Glutamatergic neuron (in vitro differentiated cells): ENCODE data around the gene SYNE1. TPM values are rescaled to one million over a fixed set of nuclear protein-coding genes. Genes with fewer than 3 reads are reported as not detected.

Experiments
- DNase-seq: peaks from one replicate; pipeline ENCODE4 v3.0.0; 2022
- H3K27ac Mint-ChIP-seq: one replicate; pipeline ENCODE4 v1.8.0; 2020; ENCODE audit warnings: mild to moderate bottlenecking, mixed read lengths, inconsistent platforms; ENCODE audit not compliant: unreplicated experiment
- H3K27me3 Mint-ChIP-seq: one replicate; pipeline ENCODE4 v1.8.0; 2020; ENCODE audit warnings: mild to moderate bottlenecking, moderate library complexity, mixed read lengths, inconsistent platforms; ENCODE audit not compliant: unreplicated experiment
- H3K36me3 Mint-ChIP-seq: one replicate; pipeline ENCODE4 v1.8.0; 2020; ENCODE audit warnings: mild to moderate bottlenecking, mixed read lengths, inconsistent platforms; ENCODE audit not compliant: unreplicated experiment
- H3K4me1 Mint-ChIP-seq: one replicate; pipeline ENCODE4 v1.8.0; 2020; ENCODE audit warnings: mild to moderate bottlenecking, low read depth, mixed read lengths, inconsistent platforms; ENCODE audit not compliant: unreplicated experiment
- H3K4me3 Mint-ChIP-seq: one replicate; pipeline ENCODE4 v1.8.0; 2020; ENCODE audit warnings: mild to moderate bottlenecking, mixed read lengths, inconsistent platforms; ENCODE audit not compliant: unreplicated experiment
- H3K9me3 Mint-ChIP-seq: one replicate; pipeline ENCODE4 v1.8.0; 2020; ENCODE audit warnings: mild to moderate bottlenecking, moderate library complexity, mixed read lengths, inconsistent platforms; ENCODE audit not compliant: unreplicated experiment
- total RNA-seq: library from RNA; stranded (reverse); fragmentation: NEBNext Ultra II Directional; extraction: Animal tissue kit (Norgen Biotek cat#: 25700); gene quantifications from one replicate; pipeline ENCODE4 v1.2.1, GENCODE V29; 2021; ENCODE audit not compliant: unreplicated experiment
- TF ChIP-seq, protein P1 (sequence below): fragments of 200-600 bp; sonication (generic); IDR thresholded peaks from one replicate; pipeline ENCODE4 v1.5.0; 2021; ENCODE audit not compliant: partially characterized antibody, unreplicated experiment

SYNE1 gene
- total RNA-seq, 1 donor from 2014 or later = 23.4 TPM

DNA sequence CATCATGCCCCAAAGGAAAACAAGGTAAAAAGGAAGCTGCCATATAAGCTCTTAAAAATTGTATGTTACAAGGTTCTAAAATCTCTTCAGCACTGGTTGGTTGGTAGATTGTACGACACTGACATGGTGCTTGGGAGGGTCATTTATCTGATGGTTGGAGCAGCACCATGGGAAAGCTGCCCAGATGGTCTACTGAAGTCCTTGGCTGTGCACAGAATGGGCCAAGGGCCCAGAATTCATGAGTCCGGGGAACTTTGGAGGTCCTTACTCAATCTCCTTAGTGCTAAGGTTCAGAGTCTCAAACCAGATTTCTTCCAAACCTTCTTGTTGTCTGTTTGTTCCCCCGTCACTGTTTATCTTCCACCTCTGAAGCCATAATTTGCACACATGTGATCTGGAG lies 515.3 kb downstream of the SYNE1 start:
- H3K27me3 Mint-ChIP-seq = no peaks in the 10 kb centered on the region
- H3K4me3 Mint-ChIP-seq = no peak overlapping the region
- DNase-seq = no peak
- no peaks in the 10 kb centered on the region for H3K36me3 Mint-ChIP-seq
- H3K4me1 Mint-ChIP-seq = no peaks in the 10 kb centered on the region
- no peaks in the 10 kb centered on the region for H3K9me3 Mint-ChIP-seq
- no peak overlapping the region for H3K27ac Mint-ChIP-seq
- TF ChIP-seq, protein P1, sequence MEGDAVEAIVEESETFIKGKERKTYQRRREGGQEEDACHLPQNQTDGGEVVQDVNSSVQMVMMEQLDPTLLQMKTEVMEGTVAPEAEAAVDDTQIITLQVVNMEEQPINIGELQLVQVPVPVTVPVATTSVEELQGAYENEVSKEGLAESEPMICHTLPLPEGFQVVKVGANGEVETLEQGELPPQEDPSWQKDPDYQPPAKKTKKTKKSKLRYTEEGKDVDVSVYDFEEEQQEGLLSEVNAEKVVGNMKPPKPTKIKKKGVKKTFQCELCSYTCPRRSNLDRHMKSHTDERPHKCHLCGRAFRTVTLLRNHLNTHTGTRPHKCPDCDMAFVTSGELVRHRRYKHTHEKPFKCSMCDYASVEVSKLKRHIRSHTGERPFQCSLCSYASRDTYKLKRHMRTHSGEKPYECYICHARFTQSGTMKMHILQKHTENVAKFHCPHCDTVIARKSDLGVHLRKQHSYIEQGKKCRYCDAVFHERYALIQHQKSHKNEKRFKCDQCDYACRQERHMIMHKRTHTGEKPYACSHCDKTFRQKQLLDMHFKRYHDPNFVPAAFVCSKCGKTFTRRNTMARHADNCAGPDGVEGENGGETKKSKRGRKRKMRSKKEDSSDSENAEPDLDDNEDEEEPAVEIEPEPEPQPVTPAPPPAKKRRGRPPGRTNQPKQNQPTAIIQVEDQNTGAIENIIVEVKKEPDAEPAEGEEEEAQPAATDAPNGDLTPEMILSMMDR = no peak

DNA sequence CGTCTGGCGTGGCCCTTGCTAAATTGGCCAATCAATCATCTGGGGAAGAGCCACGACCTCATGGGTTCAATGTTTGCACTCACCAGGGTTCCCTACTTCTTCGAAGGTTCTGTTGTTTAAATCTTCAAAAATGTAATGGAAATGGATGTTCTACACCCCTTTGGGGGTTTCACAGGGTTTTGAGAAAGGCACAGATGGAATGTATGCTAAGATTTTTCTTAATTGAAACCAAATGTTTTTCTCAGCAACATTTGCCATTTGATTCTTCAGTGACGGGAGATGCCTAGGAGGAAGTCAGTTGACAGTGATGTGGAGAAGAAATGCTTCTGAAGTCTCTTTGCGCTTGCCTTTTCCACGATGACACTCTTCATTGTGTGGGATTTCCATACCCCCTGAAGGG lies 517.3 kb downstream of the SYNE1 start:
- no peak overlapping the region for H3K27ac Mint-ChIP-seq
- no peaks in the 10 kb centered on the region for H3K4me1 Mint-ChIP-seq
- DNase-seq = no peak
- H3K36me3 Mint-ChIP-seq = no peaks in the 10 kb centered on the region
- no peaks in the 10 kb centered on the region for H3K27me3 Mint-ChIP-seq
- H3K4me3 Mint-ChIP-seq = no peak overlapping the region
- TF ChIP-seq, protein P1 = no peak
- H3K9me3 Mint-ChIP-seq = no peaks in the 10 kb centered on the region

DNA sequence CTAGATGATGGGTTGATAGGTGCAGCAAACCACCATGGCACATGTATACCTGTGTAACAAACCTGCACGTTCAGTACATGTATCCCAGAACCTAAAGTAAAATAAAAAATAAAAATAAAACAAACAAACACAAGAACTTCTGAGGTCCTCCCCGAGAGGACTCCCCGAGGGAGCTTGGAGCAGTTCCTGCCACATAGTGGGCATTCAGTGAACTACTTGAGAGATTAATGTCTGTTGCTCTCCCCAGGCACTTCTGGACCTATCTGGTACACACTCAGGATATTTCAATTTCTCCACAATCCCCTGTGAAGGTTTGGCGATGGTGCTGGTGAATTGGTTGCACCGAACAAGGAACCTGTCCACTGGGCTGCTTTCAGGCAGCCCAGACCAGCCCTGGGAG lies 518.5 kb downstream of the SYNE1 start:
- H3K36me3 Mint-ChIP-seq = no peaks in the 10 kb centered on the region
- no peaks in the 10 kb centered on the region for H3K27me3 Mint-ChIP-seq
- H3K9me3 Mint-ChIP-seq = no peaks in the 10 kb centered on the region
- no peaks in the 10 kb centered on the region for H3K4me1 Mint-ChIP-seq
- no peak overlapping the region for H3K27ac Mint-ChIP-seq
- H3K4me3 Mint-ChIP-seq = no peak overlapping the region
- TF ChIP-seq, protein P1 = no peak
- DNase-seq = no peak

DNA sequence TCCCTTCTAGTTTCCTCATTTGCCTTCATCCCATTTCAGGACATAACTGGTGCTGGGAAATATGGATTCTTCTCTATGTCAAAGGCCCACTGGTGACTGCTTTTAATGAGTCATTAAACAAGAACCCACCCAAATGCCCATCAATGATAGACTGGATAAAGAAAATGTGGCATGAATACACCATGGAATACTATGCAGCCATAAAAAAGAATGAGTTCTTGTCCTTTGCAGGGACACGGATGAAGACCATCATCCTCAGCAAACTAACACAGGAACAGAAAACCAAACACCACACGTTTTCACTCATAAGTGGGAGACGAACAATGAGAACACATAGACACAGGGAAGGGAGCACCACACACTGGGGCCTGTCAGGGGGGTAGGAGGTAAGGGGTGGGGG lies 518.9 kb downstream of the SYNE1 start:
- no peak for DNase-seq
- TF ChIP-seq, protein P1 = no peak
- no peaks in the 10 kb centered on the region for H3K9me3 Mint-ChIP-seq
- no peak overlapping the region for H3K4me3 Mint-ChIP-seq
- H3K27me3 Mint-ChIP-seq = no peaks in the 10 kb centered on the region
- no peaks in the 10 kb centered on the region for H3K4me1 Mint-ChIP-seq
- no peak overlapping the region for H3K27ac Mint-ChIP-seq
- no peaks in the 10 kb centered on the region for H3K36me3 Mint-ChIP-seq

DNA sequence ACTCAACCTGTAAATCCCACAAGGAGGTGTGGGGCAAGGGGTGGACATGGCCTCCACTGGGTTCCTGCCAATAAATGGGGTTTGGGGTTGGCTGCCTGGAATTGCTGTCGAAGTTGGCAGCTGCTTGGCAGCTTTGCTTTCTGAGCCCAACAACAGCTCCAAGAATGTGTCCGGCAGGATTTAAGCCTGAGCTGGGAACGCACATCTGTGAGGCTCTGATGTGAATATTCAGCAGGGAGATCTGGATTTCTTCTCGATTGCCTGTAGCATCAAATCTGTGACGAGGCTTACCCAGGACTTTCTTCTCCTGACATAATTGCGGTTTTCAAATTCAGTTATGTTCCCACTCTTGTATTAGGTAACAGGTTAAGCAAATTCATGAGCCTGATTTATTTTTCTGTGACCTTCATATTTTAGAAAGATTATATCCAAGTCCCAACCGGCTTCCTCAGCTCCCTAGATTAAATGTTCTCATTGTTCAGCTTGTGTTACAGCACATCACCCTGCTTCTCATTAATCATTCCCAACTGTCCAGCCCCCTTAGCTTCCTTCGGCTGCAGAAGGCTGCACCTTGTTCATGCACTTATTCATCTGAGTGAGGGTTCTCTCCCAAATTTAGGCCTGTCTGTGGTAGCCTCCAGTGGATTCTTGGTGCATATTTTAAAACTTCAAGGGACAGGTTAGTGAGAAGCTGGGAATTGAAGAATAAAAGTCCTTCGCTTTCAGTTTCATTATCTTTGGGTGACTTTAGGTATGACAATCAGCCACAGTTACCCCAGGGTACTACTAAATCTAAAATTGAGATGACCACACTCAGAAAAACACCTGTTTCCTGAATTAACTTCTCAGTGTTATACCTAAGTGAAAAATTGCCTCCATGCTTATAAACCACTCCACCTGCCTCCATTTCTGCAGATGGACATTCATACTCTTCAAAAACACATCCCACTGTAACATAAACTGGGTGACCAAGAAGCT lies 519.7 kb downstream of the SYNE1 start:
- Mint-ChIP-seq H3K36me3 (no peaks in the 10 kb centered on the region), H3K4me1 (no peaks in the 10 kb centered on the region), H3K9me3 (no peaks in the 10 kb centered on the region), H3K4me3 (no peak overlapping the region), H3K27ac (no peak overlapping the region), H3K27me3 (no peaks in the 10 kb centered on the region)
- no peak for DNase-seq
- TF ChIP-seq, protein P1 = no peak
